ENCODE measurements around the gene ERG28. TPM values are rescaled to one million over a fixed set of nuclear protein-coding genes. Genes with fewer than 3 reads are reported as not detected.

The ERG28 gene
- total RNA-seq: 38.8 and 38.9 TPM in 2 replicates
- long read RNA-seq, transcript ERG28-201 (5 exons, 2,633 nt): major isoform, 49 of 56 reads
- long read RNA-seq, partial matches to known transcripts: 2 of 56 reads
- long read RNA-seq, other reads (novel, unspliced or antisense): 5 of 56 reads

DNA sequence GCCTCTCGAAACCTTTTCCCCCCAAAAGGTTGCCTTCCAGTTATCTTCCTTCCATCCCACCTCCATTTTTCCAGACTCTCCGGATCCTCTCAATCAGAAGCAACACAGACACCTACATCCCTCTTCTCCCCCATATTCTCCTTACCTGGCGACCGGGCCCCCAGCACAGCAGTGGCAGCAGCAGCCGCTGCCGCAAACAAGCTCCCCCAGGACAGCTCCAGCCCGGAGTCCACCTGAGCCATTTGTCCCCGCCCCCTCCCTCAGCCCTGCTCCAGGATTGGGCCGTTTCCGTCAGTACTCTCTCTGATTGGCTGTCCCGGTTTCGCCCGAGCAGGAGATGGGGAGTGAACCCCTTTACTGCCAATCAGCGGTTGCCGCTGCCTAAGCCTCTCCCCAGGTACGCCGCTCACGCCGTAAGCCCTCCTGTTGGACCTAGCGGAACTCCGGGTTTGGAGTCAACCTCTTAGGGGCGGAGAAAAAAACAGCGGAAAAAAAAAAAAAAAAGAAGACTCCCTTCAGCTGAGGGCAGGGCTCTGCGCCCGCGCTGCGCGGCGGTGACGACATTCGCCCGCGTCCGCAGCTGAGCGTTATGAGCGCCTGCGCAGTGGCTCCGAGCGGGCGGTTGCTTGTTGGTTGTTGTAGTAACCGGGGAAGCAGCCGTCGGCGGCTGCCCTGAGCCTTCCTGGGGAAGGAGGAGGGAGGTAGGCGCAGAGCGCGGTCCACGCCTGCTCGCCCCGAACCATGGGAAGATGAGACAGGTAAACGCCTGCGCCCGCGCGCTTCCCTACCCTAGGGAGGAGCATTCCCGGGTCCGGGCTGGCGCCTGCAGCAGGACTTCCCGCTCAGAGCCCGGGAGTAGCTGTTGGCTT is at the start of gene ERG28, which contains the start of gene TTLL5:
ERG28 (minus strand) TSS at position 247 of the 869 bp plus-strand sequence. CDS start 3,374 bp downstream, outside the sequence.
TTLL5 (plus strand) TSS at position 617 of the 869 bp plus-strand sequence. CDS start 1,904 bp downstream, outside the sequence.
- Mint-ChIP-seq H3K9me3 (no peaks in the 10 kb centered on the region), H3K27ac (ENCODE audit: unreplicated experiment) (peak within 1 kb of the TSS; percentile 99), H3K4me1 (peaks cover 50% of the 10 kb centered on the region), H3K27me3 (ENCODE audit: low read depth) (no peaks in the 10 kb centered on the region), H3K4me3 (peak within 1 kb of the TSS; percentile 100), H3K36me3 (ENCODE audit: low read depth) (no peaks in the 10 kb centered on the region)
- DNase-seq (ENCODE audit: low read depth, low spot score): peak; percentile 85
- TF ChIP-seq CTCF (conservative IDR thresholded peaks at IDR 0.05): no peak

DNA sequence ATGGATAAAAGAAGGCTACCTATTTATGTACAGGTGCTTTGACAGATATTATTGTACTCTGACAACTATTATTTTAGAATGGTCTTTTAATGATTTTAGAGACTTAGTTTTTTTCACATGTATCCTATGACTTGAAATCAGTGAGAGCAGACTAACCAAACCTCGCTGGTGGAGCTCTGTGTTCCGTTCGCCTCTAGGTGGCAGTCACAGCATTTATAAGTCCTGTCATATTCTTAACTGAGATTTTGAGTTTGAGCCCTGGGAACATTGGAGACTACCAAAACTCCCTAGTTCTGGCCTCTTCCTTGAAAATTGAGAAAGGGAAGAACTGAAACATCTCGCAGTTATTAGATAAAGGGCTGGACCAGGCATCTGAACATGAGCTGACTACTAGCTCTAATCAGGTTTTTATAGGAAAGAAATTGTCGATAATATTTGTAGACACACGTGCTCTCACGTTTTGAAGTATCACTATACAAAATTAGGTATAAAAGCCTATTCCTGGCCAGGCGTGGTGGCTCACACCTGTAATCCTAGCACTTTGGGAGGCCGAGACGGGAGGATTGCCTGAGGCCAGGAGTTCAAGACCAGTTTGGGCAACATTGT is 48.6 kb upstream of the ERG28 start:
- Mint-ChIP-seq H3K36me3 (ENCODE audit: low read depth) (no peaks in the 10 kb centered on the region), H3K27ac (ENCODE audit: unreplicated experiment) (no peak overlapping the region), H3K27me3 (ENCODE audit: low read depth) (no peaks in the 10 kb centered on the region), H3K4me3 (no peak overlapping the region), H3K4me1 (no peaks in the 10 kb centered on the region), H3K9me3 (no peaks in the 10 kb centered on the region)
- peak; percentile 90 for TF ChIP-seq CTCF (conservative IDR thresholded peaks at IDR 0.05)
- DNase-seq (ENCODE audit: low read depth, low spot score): peak; percentile 63

DNA sequence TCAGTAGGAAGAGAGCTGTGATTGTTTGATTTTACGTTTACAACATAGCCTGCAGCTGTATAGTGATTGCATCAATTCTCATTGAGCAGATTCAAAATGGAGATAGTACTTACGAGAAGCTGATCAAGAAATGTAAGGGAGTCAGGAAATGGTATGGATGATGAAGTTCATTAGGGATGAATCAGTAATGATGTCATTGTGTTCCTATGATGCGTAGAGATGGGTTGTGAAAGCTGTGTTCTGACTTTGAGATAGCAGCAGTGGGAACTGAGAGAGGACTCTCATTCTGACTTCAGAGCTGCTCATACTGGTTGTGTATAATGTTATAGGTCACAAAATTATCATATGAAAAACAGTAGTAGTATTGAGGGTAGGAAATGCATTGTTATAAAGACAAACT is 44.3 kb upstream of the ERG28 start:
- H3K4me1 Mint-ChIP-seq: no peaks in the 10 kb centered on the region
- H3K27ac Mint-ChIP-seq (ENCODE audit: unreplicated experiment): no peak overlapping the region
- no peaks in the 10 kb centered on the region for H3K9me3 Mint-ChIP-seq
- H3K27me3 Mint-ChIP-seq (ENCODE audit: low read depth): no peaks in the 10 kb centered on the region
- H3K4me3 Mint-ChIP-seq: no peak overlapping the region
- DNase-seq (ENCODE audit: low read depth, low spot score): no peak
- H3K36me3 Mint-ChIP-seq (ENCODE audit: low read depth): peaks cover 14% of the 10 kb centered on the region
- no peak for TF ChIP-seq CTCF (conservative IDR thresholded peaks at IDR 0.05)

- Mint-ChIP-seq H3K4me3 (no peak overlapping the region), H3K4me1 (no peaks in the 10 kb centered on the region), H3K36me3 (ENCODE audit: low read depth) (peaks cover 21% of the 10 kb centered on the region), H3K9me3 (no peaks in the 10 kb centered on the region), H3K27me3 (ENCODE audit: low read depth) (no peaks in the 10 kb centered on the region), H3K27ac (ENCODE audit: unreplicated experiment) (no peak overlapping the region)
- no peak for TF ChIP-seq CTCF (conservative IDR thresholded peaks at IDR 0.05)
- no peak for DNase-seq (ENCODE audit: low read depth, low spot score)
These were observed 42.8 kb upstream of the ERG28 start for GRCh38 chr14:75703467-75703866.

GRCh38 chr14:75702616-75703261 is 42.1 kb upstream of the ERG28 start:
- Mint-ChIP-seq H3K9me3 (no peaks in the 10 kb centered on the region), H3K4me1 (peaks cover 6% of the 10 kb centered on the region), H3K4me3 (no peak overlapping the region), H3K36me3 (ENCODE audit: low read depth) (peaks cover 21% of the 10 kb centered on the region), H3K27me3 (ENCODE audit: low read depth) (no peaks in the 10 kb centered on the region), H3K27ac (ENCODE audit: unreplicated experiment) (no peak overlapping the region)
- TF ChIP-seq CTCF (conservative IDR thresholded peaks at IDR 0.05): no peak
- DNase-seq (ENCODE audit: low read depth, low spot score): no peak
